Activated naive CD8-positive, alpha-beta T cell treated with anti-CD3 and anti-CD28 coated beads for 36 hours (primary cell): Measurements from ENCODE around the gene CDC6. TPM values are rescaled to one million over a fixed set of nuclear protein-coding genes. Genes with fewer than 3 reads are reported as not detected.
"Not testable (repeated sequence)": the region's sequence is repeated elsewhere in the genome, so short reads cannot be mapped to it uniquely, and the experiment has no call there.

ENCODE experiments used
- DNase-seq: peaks from one replicate; pipeline ENCODE4 v3.0.0; 2021
- H3K27ac Mint-ChIP-seq: one replicate; pipeline ENCODE4 v1.8.0; 2022; ENCODE audit warnings: mild to moderate bottlenecking, moderate library complexity, mixed read lengths
- H3K27me3 Mint-ChIP-seq: one replicate; pipeline ENCODE4 v1.8.0; 2022; ENCODE audit warnings: mild to moderate bottlenecking, mixed read lengths
- H3K36me3 Mint-ChIP-seq: one replicate; pipeline ENCODE4 v1.8.0; 2021; ENCODE audit warnings: mild to moderate bottlenecking, mixed read lengths
- H3K4me1 Mint-ChIP-seq: one replicate; pipeline ENCODE4 v1.8.0; 2021; ENCODE audit warnings: mixed read lengths
- H3K4me3 Mint-ChIP-seq: one replicate; pipeline ENCODE4 v1.8.0; 2022; ENCODE audit warnings: mild to moderate bottlenecking, moderate library complexity, mixed read lengths
- H3K9me3 Mint-ChIP-seq: one replicate; pipeline ENCODE4 v1.8.0; 2022; ENCODE audit warnings: mixed read lengths
- total RNA-seq, 2 experiments: library from RNA; stranded (reverse); gene quantifications; one replicate each; pipeline ENCODE4 v1.2.3, GENCODE V29; 2021

The CDC6 gene
- total RNA-seq, 2 experiments from 2014 or later = 144 to 149 TPM

DNA sequence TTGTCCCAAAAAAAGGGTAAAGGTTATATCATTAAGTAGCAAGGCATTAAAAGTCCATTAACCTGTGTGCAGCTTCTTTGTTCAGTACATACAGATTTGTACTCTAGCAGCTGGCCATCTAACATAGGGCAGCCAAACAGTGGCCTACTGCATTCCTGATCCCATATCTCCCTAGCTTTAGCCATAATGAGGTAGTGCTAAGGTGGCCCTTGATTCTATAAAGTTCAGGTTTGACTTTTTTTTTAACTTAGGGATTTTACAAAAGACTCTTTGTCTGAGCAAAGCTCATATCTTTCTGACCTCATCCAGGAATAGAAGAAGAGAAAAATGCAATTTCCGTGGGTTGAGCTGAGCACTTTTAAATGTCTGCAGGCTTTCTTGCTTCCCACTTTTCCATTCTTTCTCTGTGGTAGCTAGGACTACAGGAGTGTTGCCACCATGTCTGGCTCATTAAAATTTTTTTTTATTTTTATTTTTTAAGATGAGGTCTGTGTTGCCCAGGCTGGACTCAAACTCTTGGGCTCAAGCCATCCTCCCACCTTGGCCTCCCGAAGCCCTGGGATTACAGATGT lies 19.5 kb upstream of the CDC6 start:
- no peaks in the 10 kb centered on the region for H3K27me3 Mint-ChIP-seq
- H3K36me3 Mint-ChIP-seq = peaks cover 4% of the 10 kb centered on the region
- peak overlapping the region; percentile 11 for H3K27ac Mint-ChIP-seq
- no peaks in the 10 kb centered on the region for H3K9me3 Mint-ChIP-seq
- H3K4me1 Mint-ChIP-seq = no peaks in the 10 kb centered on the region
- H3K4me3 Mint-ChIP-seq = no peak overlapping the region
- no peak for DNase-seq

DNA sequence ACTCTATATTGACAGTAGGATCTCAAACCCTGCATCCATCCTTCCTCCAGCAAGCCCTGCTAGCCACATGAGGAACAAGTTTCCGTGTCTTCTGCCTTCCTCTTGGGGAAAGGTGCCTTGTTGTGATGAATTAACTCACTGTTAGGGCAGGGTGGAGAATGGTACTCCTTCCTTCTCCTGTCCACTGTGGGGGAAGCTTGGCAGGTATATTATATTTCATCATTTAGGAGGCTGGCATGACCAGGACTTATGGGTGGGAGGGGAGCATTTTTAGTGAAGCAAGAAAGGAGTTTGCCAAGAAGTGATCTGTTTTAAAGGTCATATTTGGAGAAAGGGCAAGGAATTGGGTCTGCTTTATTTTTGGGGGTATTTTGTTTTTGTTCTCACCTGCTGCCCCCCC lies 9.3 kb upstream of the CDC6 start:
- Mint-ChIP-seq H3K27ac (peak overlapping the region; percentile 40), H3K27me3 (no peaks in the 10 kb centered on the region), H3K4me3 (no peak overlapping the region), H3K36me3 (peaks cover 14% of the 10 kb centered on the region), H3K4me1 (peaks cover 21% of the 10 kb centered on the region), H3K9me3 (no peaks in the 10 kb centered on the region)
- no peak for DNase-seq

DNA sequence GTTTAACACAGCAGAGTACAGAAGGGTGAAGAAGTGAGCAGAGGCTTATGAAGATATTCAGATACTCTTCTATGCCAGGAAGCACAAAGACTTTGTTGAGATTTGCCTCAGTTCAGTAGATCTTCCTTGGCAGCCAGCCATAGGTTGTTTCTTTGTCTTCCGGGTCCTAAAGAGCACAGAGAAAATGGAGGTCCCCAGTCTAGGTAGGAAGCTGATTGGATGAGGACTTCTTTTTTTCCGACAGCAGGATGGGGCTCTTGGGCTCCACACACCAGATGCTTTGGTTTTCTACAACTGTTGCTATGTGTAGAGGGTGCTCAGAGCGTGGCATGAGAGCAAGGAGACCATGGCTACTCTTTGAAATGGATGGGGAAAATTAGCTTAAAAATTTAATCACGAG lies 8.3 kb upstream of the CDC6 start:
- no peak overlapping the region for H3K4me3 Mint-ChIP-seq
- no peak for DNase-seq
- peaks cover 14% of the 10 kb centered on the region for H3K36me3 Mint-ChIP-seq
- no peak overlapping the region for H3K27ac Mint-ChIP-seq
- no peaks in the 10 kb centered on the region for H3K27me3 Mint-ChIP-seq
- peaks cover 29% of the 10 kb centered on the region for H3K4me1 Mint-ChIP-seq
- no peaks in the 10 kb centered on the region for H3K9me3 Mint-ChIP-seq

- Mint-ChIP-seq H3K4me3 (no peak overlapping the region), H3K4me1 (peaks cover 40% of the 10 kb centered on the region), H3K36me3 (peaks cover 11% of the 10 kb centered on the region), H3K27me3 (no peaks in the 10 kb centered on the region), H3K27ac (peak overlapping the region; percentile 16), H3K9me3 (no peaks in the 10 kb centered on the region)
- no peak for DNase-seq
Observed at GRCh38 chr17:40281663-40282062, 6.0 kb upstream of the CDC6 start.

DNA sequence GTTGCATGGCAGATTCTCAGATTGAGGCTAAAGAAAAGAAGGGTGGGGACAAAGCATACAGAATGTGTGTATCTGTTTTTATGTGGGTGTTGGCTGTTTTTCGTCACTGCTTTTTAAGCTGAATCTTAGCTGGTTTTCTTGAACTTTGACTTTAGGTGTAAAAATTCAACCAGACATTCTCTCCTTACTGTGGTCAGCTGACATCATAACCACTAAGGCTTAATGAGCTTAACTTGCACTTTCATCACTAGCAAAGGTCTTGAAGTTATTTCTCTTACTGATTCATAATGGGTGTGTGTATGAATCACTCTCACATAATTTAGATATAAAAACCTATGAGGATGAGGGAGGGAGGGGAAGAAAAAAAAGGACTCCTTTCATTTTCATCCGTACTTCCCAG lies 4.0 kb upstream of the CDC6 start:
- Mint-ChIP-seq H3K27ac (peak overlapping the region; percentile 90), H3K4me1 (peaks cover 47% of the 10 kb centered on the region), H3K9me3 (no peaks in the 10 kb centered on the region), H3K4me3 (peak overlapping the region; percentile 6), H3K27me3 (peaks cover 6% of the 10 kb centered on the region), H3K36me3 (peaks cover 16% of the 10 kb centered on the region)
- DNase-seq = no peak

DNA sequence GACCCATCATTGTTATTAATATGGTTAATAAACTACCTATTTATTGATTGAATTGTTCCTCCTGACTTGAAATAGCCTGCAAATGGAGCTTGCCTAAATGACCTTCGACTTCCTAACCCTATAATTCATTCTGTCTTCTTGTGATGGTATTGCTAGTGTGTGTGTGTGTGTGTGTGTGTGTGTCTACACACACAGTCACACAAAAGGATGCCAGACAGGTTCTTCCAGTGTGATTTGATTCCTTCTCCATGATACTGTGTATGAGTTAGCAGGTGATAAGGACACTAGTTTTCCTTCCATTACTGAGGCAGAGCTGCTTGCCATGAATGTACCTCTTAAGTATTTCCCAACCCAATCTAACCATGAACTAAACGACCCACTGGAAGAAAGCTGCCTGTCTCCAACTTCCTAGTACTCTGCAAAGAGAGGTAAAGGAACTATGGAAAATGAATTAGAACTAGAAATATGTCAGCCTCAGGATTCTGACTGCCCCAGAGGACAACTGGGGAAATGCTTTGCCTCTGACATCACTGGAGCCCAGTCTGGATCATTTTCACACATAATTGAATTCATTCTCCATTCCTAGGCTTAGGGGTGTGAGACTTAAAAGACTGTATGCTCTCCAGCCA lies 3.5 kb upstream of the CDC6 start:
- peaks cover 6% of the 10 kb centered on the region for H3K27me3 Mint-ChIP-seq
- peak overlapping the region; percentile 63 for H3K4me3 Mint-ChIP-seq
- H3K36me3 Mint-ChIP-seq = peaks cover 21% of the 10 kb centered on the region
- no peak for DNase-seq
- H3K4me1 Mint-ChIP-seq = peaks cover 50% of the 10 kb centered on the region
- H3K9me3 Mint-ChIP-seq = no peaks in the 10 kb centered on the region
- peak overlapping the region; percentile 90 for H3K27ac Mint-ChIP-seq

DNA sequence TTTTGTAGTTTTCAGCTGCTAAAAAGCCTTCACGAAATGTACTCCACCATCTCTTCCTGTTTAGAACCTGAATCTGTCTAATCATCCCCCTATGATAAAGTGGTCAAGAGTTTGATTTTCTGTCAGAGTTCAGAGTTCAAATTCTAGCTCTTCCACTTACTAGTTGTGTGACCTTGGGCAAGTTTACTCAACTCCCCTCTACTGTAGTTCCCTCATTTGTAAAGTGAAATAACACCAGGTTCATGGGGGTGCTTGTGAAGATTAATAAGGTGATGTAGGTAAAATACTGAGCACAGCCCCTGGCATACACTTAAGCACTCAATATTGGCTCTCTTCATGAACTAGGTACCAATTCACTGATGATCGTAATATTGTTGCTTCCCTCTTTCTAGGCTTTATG lies 1.2 kb upstream of the CDC6 start:
- no peak overlapping the region for H3K4me3 Mint-ChIP-seq
- peaks cover 66% of the 10 kb centered on the region for H3K4me1 Mint-ChIP-seq
- no peak for DNase-seq
- peaks cover 43% of the 10 kb centered on the region for H3K36me3 Mint-ChIP-seq
- peaks cover 6% of the 10 kb centered on the region for H3K27me3 Mint-ChIP-seq
- H3K9me3 Mint-ChIP-seq = no peaks in the 10 kb centered on the region
- no peak overlapping the region for H3K27ac Mint-ChIP-seq

DNA sequence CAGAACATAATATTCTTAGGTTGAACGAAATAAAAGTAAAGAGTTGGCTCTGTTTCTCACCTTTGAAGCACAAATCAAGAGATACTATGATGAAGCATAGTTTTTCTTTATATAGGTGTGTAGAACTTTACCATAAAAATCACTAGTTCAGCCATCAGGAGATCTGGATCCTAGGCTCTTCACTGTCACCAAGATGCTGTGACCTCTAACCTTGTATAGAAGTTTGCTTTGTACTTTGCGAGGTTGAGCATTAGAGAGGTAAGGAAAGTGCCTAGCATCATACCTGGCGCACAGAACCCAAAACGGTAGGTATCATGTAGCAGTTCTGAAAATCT lies 553 bp upstream of the CDC6 start:
- no peak for DNase-seq
- Mint-ChIP-seq H3K36me3 (peaks cover 45% of the 10 kb centered on the region), H3K27me3 (peaks cover 6% of the 10 kb centered on the region), H3K27ac (peak overlapping the region; percentile 99), H3K4me3 (peak overlapping the region; percentile 63), H3K4me1 (peaks cover 61% of the 10 kb centered on the region), H3K9me3 (no peaks in the 10 kb centered on the region)

GRCh38 chr17:40290629-40291280 lies 3.1 kb downstream of the CDC6 start:
- Mint-ChIP-seq H3K27ac (peak overlapping the region; percentile 3), H3K9me3 (no peaks in the 10 kb centered on the region), H3K4me3 (no peak overlapping the region), H3K36me3 (peaks cover 60% of the 10 kb centered on the region), H3K4me1 (peaks cover 39% of the 10 kb centered on the region), H3K27me3 (peaks cover 6% of the 10 kb centered on the region)
- no peak for DNase-seq

DNA sequence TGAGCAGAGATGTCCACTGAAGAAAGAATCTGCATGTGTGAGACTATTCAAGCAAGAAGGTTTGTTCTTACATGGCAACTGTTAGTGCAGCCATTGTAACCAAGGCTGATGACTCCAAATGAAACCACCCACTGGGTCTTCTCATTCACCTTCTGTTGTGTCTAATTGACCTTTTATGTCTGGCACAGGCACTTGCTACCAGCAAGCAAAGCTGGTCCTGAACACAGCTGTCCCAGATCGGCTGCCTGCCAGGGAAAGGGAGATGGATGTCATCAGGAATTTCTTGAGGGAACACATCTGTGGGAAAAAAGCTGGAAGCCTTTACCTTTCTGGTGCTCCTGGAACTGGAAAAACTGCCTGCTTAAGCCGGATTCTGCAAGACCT lies 3.6 kb downstream of the CDC6 start:
- Mint-ChIP-seq H3K27me3 (peaks cover 6% of the 10 kb centered on the region), H3K27ac (peak overlapping the region; percentile 3), H3K36me3 (peaks cover 63% of the 10 kb centered on the region), H3K9me3 (no peaks in the 10 kb centered on the region), H3K4me3 (no peak overlapping the region), H3K4me1 (peaks cover 40% of the 10 kb centered on the region)
- DNase-seq = no peak

DNA sequence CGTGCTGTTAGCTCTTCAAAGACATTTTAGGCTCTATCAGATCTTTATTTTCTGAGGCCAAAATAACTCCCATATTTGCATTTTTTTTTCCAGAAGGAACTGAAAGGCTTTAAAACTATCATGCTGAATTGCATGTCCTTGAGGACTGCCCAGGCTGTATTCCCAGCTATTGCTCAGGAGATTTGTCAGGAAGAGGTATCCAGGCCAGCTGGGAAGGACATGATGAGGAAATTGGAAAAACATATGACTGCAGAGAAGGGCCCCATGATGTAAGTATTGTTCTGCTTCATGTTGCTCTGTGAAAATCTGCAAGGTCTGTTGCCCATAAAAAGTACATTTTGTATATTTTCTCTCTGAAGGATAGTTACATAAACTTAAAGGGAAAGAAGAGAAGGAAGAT lies 5.7 kb downstream of the CDC6 start:
- Mint-ChIP-seq H3K9me3 (no peaks in the 10 kb centered on the region), H3K4me3 (no peak overlapping the region), H3K36me3 (peaks cover 70% of the 10 kb centered on the region), H3K27ac (no peak overlapping the region), H3K4me1 (peaks cover 27% of the 10 kb centered on the region), H3K27me3 (no peaks in the 10 kb centered on the region)
- no peak for DNase-seq

- no peak overlapping the region for H3K4me3 Mint-ChIP-seq
- no peak for DNase-seq
- H3K36me3 Mint-ChIP-seq = peaks cover 60% of the 10 kb centered on the region
- H3K27ac Mint-ChIP-seq = no peak overlapping the region
- H3K27me3 Mint-ChIP-seq = no peaks in the 10 kb centered on the region
- no peaks in the 10 kb centered on the region for H3K9me3 Mint-ChIP-seq
- H3K4me1 Mint-ChIP-seq = peaks cover 11% of the 10 kb centered on the region
Observed at GRCh38 chr17:40295488-40296436, 8.1 kb downstream of the CDC6 start.

- H3K4me3 Mint-ChIP-seq = no peak overlapping the region
- H3K36me3 Mint-ChIP-seq = peaks cover 55% of the 10 kb centered on the region
Observed at GRCh38 chr17:40297511-40297910, 9.8 kb downstream of the CDC6 start.

GRCh38 chr17:40298726-40299125 lies 11.0 kb downstream of the CDC6 start:
- H3K27me3 Mint-ChIP-seq = no peaks in the 10 kb centered on the region
- peaks cover 58% of the 10 kb centered on the region for H3K36me3 Mint-ChIP-seq
- DNase-seq = no peak
- H3K9me3 Mint-ChIP-seq = no peaks in the 10 kb centered on the region
- peaks cover 14% of the 10 kb centered on the region for H3K4me1 Mint-ChIP-seq
- no peak overlapping the region for H3K4me3 Mint-ChIP-seq
- H3K27ac Mint-ChIP-seq = no peak overlapping the region

More at GRCh38 chr17:40297511-40297910, 9.8 kb downstream of the CDC6 start:
- Mint-ChIP-seq H3K27ac (no peak overlapping the region), H3K4me1 (peaks cover 5% of the 10 kb centered on the region), H3K9me3 (no peaks in the 10 kb centered on the region), H3K27me3 (no peaks in the 10 kb centered on the region)
- DNase-seq = no peak

GRCh38 chr17:40299159-40299757 lies 11.6 kb downstream of the CDC6 start:
- H3K27ac Mint-ChIP-seq, DNase-seq, H3K4me3 Mint-ChIP-seq, H3K27me3 Mint-ChIP-seq, H3K9me3 Mint-ChIP-seq: not testable (repeated sequence)
- Mint-ChIP-seq H3K4me1 (peaks cover 17% of the 10 kb centered on the region), H3K36me3 (peaks cover 59% of the 10 kb centered on the region)
